GM19193 (cell line): ENCODE measurements around the gene PPM1G.

Experiments
- POLR2A ChIP-seq: IDR thresholded peaks from 4 replicates; pipeline ENCODE4 v1.6.1; 2011; ENCODE audit not compliant: insufficient read depth, insufficient read length; ENCODE audit errors: extremely low read depth

PPM1G gene

DNA sequence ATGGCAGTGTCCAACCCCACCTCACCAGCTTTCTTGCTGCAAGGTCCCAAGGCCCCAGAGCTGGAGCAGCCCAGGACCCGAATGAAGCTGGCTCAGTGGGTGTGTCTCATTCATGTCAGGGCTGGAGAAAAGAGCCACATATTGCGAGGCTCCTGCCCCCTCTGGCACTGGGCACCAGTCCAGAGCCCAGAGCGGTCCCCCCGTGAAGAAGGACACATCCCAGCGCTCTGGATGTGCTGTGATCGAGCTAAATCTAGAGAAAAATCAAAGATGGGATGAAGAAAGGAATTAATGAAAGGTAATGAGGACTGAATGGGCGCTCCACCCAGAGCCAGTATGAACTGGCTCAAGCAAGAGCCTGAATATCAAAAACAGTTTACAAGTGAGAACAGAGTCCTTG, 73.2 kb downstream of the PPM1G start:
- no peak for TF ChIP-seq POLR2A

DNA sequence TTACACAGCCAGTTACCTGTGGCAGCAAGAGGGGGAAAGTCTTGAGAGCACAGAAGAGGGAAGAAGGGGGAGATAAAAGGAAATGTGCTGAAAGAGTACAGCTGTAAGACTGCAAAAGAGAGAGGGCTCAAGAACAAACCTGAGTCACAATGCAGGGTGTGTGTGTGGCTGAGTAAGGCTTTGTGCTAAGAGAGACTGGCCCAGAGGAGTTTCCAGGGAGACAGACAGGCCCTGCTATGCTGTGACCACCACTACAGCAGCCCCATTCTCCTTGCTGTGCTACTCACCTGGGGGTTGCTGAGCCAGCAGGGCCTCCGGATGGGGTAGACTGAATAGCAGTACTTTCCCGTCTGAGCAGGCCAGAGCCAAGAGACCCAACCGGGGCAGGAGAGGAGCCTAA, 74.1 kb downstream of the PPM1G start:
- TF ChIP-seq POLR2A, result no peak
